HEK293 (cell line): ENCODE data around the gene FILIP1L.

Experiments
- FEZF1 ChIP-seq: fragments of 450-650 bp; formaldehyde crosslinking; IDR thresholded peaks from 2 replicates; pipeline ENCODE4 v1.5.1; 2016; ENCODE audit warnings: missing biosample characterization, missing genetic modification characterization
- KLF16 ChIP-seq: fragments of 450-650 bp; formaldehyde crosslinking; IDR thresholded peaks from 2 replicates; pipeline ENCODE4 v1.5.1; 2017; ENCODE audit warnings: missing biosample characterization, missing genetic modification characterization
- KLF8 ChIP-seq: fragments of 450-650 bp; formaldehyde crosslinking; IDR thresholded peaks from 2 replicates; pipeline ENCODE4 v1.5.1; 2016; ENCODE audit warnings: missing biosample characterization, missing genetic modification characterization
- PATZ1 ChIP-seq: fragments of 450-650 bp; formaldehyde crosslinking; IDR thresholded peaks from 2 replicates; pipeline ENCODE4 v1.5.1; 2016; ENCODE audit warnings: missing biosample characterization, missing genetic modification characterization
- PRDM10 ChIP-seq: fragments of 450-650 bp; formaldehyde crosslinking; IDR thresholded peaks from 2 replicates; pipeline ENCODE4 v1.5.1; 2016; ENCODE audit warnings: missing biosample characterization, missing genetic modification characterization
- SCRT2 ChIP-seq: fragments of 450-650 bp; formaldehyde crosslinking; IDR thresholded peaks from 2 replicates; pipeline ENCODE4 v1.5.1; 2016; ENCODE audit warnings: missing biosample characterization, missing genetic modification characterization
- SP7 ChIP-seq: fragments of 450-650 bp; formaldehyde crosslinking; IDR thresholded peaks from 2 replicates; pipeline ENCODE4 v1.5.1; 2016; ENCODE audit warnings: missing biosample characterization, missing genetic modification characterization
- TRIM28 ChIP-seq: IDR thresholded peaks from 2 replicates; pipeline ENCODE4 v1.6.1; 2011; ENCODE audit warnings: low read length, control low read depth, borderline replicate concordance
- ZBTB1 ChIP-seq: fragments of 450-650 bp; formaldehyde crosslinking; IDR thresholded peaks from 2 replicates; pipeline ENCODE4 v1.5.1; 2016; ENCODE audit warnings: missing biosample characterization, missing genetic modification characterization
- ZBTB44 ChIP-seq: fragments of 450-650 bp; IDR thresholded peaks from 2 replicates; pipeline ENCODE4 v1.5.1; 2018; ENCODE audit warnings: missing biosample characterization, mild to moderate bottlenecking, missing genetic modification characterization
- ZBTB48 ChIP-seq: fragments of 450-650 bp; formaldehyde crosslinking; IDR thresholded peaks from 2 replicates; pipeline ENCODE4 v1.5.1; 2016; ENCODE audit warnings: missing biosample characterization, missing genetic modification characterization
- ZBTB8A ChIP-seq: fragments of 450-650 bp; formaldehyde crosslinking; IDR thresholded peaks from 2 replicates; pipeline ENCODE4 v1.5.1; 2016; ENCODE audit warnings: missing biosample characterization, missing genetic modification characterization
- ZEB2 ChIP-seq: fragments of 450-650 bp; formaldehyde crosslinking; IDR thresholded peaks from 2 replicates; pipeline ENCODE4 v1.5.1; 2016; ENCODE audit warnings: missing biosample characterization, missing genetic modification characterization
- ZNF2 ChIP-seq: fragments of 450-650 bp; formaldehyde crosslinking; IDR thresholded peaks from 2 replicates; pipeline ENCODE4 v1.5.1; 2016; ENCODE audit warnings: missing biosample characterization, missing genetic modification characterization
- ZNF366 ChIP-seq: fragments of 450-650 bp; formaldehyde crosslinking; conservative IDR thresholded peaks from 2 replicates; pipeline ENCODE4 v1.5.1; 2016; ENCODE audit warnings: missing biosample characterization, missing genetic modification characterization
- ZNF433 ChIP-seq: fragments of 450-650 bp; formaldehyde crosslinking; IDR thresholded peaks from 2 replicates; pipeline ENCODE4 v1.5.1; 2016; ENCODE audit warnings: missing biosample characterization, missing genetic modification characterization, low read depth
- ZNF561 ChIP-seq: fragments of 450-650 bp; IDR thresholded peaks from 2 replicates; pipeline ENCODE4 v1.5.1; 2018; ENCODE audit warnings: missing biosample characterization, missing genetic modification characterization, borderline replicate concordance
- ZNF600 ChIP-seq: fragments of 450-650 bp; formaldehyde crosslinking; IDR thresholded peaks from 2 replicates; pipeline ENCODE4 v1.5.1; 2016; ENCODE audit warnings: missing biosample characterization, missing genetic modification characterization
- ZNF629 ChIP-seq: fragments of 450-650 bp; formaldehyde crosslinking; IDR thresholded peaks from 2 replicates; pipeline ENCODE4 v1.5.1; 2017; ENCODE audit warnings: missing biosample characterization, missing genetic modification characterization
- ZNF792 ChIP-seq: fragments of 450-650 bp; formaldehyde crosslinking; IDR thresholded peaks from 2 replicates; pipeline ENCODE4 v1.5.1; 2016; ENCODE audit warnings: missing biosample characterization, missing genetic modification characterization
- ZNF837 ChIP-seq: fragments of 450-650 bp; formaldehyde crosslinking; IDR thresholded peaks from 2 replicates; pipeline ENCODE4 v1.5.1; 2016; ENCODE audit warnings: missing biosample characterization, missing genetic modification characterization
- ZSCAN4 ChIP-seq: fragments of 450-650 bp; formaldehyde crosslinking; IDR thresholded peaks from 2 replicates; pipeline ENCODE4 v1.5.1; 2017; ENCODE audit warnings: missing biosample characterization, missing genetic modification characterization
- TF ChIP-seq, protein P1 (sequence below): fragments of 450-650 bp; formaldehyde crosslinking; IDR thresholded peaks from 2 replicates; pipeline ENCODE4 v1.5.1; 2016; ENCODE audit warnings: missing biosample characterization, missing genetic modification characterization, low read depth
- TF ChIP-seq, protein P2 (sequence below): fragments of 450-650 bp; formaldehyde crosslinking; IDR thresholded peaks from 2 replicates; pipeline ENCODE4 v1.5.1; 2016; ENCODE audit warnings: missing biosample characterization, missing genetic modification characterization
- TF ChIP-seq, protein P3 (sequence below): fragments of 450-650 bp; formaldehyde crosslinking; IDR thresholded peaks from 2 replicates; pipeline ENCODE4 v1.5.1; 2016; ENCODE audit warnings: missing biosample characterization, missing genetic modification characterization

Gene FILIP1L

DNA sequence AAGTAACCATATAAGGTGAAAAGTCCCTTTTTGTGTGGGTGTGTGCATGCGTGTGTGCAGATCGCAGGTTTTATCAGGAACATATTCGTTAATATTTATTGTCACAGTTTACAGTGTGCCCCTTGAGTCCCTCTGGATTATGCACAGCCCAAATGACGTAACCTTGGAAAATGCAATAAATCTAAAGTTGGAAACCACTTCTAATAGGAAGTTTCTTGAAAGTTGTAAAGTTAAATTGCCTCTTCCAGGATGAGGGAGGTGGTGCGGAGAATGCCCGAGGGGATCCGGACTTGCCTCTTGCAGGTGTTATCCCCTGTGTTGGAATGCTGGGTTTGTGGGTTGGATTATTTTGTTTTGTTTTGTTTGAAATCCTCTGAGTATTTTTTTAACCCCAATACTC lies 153.4 kb downstream of the FILIP1L start (continued):
- TF ChIP-seq ZBTB44 (tag by site-specific recombination) (peak; percentile 73), ZNF2 (tag by site-specific recombination) (0 out of 2 replicates have a peak, but pooled peaks have one; percentile 25), ZBTB8A (tag by site-specific recombination) (peak; percentile 48; the same call in 1 of the 2 replicates), ZNF433 (tag by site-specific recombination) (no peak), ZNF600 (tag by site-specific recombination) (peak; percentile 92), ZNF837 (tag by site-specific recombination) (no peak), SP7 (peak; percentile 86), ZNF629 (tag by site-specific recombination) (peak; percentile 75), PRDM10 (peak; percentile 80), ZEB2 (tag by site-specific recombination) (peak; percentile 60; the same call in 1 of the 2 replicates), SCRT2 (tag by site-specific recombination) (0 out of 2 replicates have a peak, but pooled peaks have one; percentile 17), KLF8 (tag by site-specific recombination) (0 out of 2 replicates have a peak, but pooled peaks have one; percentile 21), FEZF1 (tag by site-specific recombination) (peak; percentile 94), ZSCAN4 (tag by site-specific recombination) (peak; percentile 63), KLF16 (tag by site-specific recombination) (peak; percentile 60), ZNF366 (tag by site-specific recombination) (peak; percentile 86), TRIM28 (0 out of 2 replicates have a peak, but pooled peaks have one; percentile 57), ZNF792 (tag by site-specific recombination) (no peak), ZNF561 (tag by site-specific recombination) (0 out of 2 replicates have a peak, but pooled peaks have one; percentile 41), ZBTB48 (tag by site-specific recombination) (peak; percentile 31; the same call in 1 of the 2 replicates), ZBTB1 (no peak), PATZ1 (tag by site-specific recombination) (0 out of 2 replicates have a peak, but pooled peaks have one; percentile 35)
- TF ChIP-seq, protein P1, sequence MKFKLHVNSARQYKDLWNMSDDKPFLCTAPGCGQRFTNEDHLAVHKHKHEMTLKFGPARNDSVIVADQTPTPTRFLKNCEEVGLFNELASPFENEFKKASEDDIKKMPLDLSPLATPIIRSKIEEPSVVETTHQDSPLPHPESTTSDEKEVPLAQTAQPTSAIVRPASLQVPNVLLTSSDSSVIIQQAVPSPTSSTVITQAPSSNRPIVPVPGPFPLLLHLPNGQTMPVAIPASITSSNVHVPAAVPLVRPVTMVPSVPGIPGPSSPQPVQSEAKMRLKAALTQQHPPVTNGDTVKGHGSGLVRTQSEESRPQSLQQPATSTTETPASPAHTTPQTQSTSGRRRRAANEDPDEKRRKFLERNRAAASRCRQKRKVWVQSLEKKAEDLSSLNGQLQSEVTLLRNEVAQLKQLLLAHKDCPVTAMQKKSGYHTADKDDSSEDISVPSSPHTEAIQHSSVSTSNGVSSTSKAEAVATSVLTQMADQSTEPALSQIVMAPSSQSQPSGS (tag by site-specific recombination): peak; percentile 89
- TF ChIP-seq, protein P2, sequence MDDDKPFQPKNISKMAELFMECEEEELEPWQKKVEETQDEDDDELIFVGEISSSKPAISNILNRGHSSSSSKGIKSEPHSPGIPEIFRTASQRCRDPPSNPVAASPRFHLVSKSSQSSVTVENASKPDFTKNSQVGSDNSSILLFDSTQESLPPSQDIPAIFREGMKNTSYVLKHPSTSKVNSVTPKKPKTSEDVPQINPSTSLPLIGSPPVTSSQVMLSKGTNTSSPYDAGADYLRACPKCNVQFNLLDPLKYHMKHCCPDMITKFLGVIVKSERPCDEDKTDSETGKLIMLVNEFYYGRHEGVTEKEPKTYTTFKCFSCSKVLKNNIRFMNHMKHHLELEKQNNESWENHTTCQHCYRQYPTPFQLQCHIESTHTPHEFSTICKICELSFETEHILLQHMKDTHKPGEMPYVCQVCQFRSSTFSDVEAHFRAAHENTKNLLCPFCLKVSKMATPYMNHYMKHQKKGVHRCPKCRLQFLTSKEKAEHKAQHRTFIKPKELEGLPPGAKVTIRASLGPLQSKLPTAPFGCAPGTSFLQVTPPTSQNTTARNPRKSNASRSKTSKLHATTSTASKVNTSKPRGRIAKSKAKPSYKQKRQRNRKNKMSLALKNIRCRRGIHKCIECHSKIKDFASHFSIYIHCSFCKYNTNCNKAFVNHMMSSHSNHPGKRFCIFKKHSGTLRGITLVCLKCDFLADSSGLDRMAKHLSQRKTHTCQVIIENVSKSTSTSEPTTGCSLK (tag by site-specific recombination): no peak
- TF ChIP-seq, protein P3, sequence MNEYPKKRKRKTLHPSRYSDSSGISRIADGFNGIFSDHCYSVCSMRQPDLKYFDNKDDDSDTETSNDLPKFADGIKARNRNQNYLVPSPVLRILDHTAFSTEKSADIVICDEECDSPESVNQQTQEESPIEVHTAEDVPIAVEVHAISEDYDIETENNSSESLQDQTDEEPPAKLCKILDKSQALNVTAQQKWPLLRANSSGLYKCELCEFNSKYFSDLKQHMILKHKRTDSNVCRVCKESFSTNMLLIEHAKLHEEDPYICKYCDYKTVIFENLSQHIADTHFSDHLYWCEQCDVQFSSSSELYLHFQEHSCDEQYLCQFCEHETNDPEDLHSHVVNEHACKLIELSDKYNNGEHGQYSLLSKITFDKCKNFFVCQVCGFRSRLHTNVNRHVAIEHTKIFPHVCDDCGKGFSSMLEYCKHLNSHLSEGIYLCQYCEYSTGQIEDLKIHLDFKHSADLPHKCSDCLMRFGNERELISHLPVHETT (tag by site-specific recombination): 0 out of 2 replicates have a peak, but pooled peaks have one; percentile 30
